Keratinocyte (primary cell): Measurements from ENCODE around the gene MSRB1.

Experiments
- CTCF ChIP-seq, 3 experiments: IDR thresholded peaks in 1 of 3; conservative IDR thresholded peaks in 1 of 3; optimal IDR thresholded peaks in 1 of 3; 2 replicates in 2 of 3; 3 replicates in 1 of 3; pipeline versions ENCODE3 to v1.5.1; 2011; ENCODE audit warnings: low read length in 3 of 3, mild to moderate bottlenecking in 3 of 3, moderate library complexity in 2 of 3, control low read depth in 1 of 3, inconsistent platforms in 1 of 3; ENCODE audit not compliant: insufficient read depth in 2 of 3; ENCODE audit errors: extremely low read depth in 1 of 3
- EZH2 ChIP-seq: IDR thresholded peaks from one replicate; pipeline ENCODE4 v1.6.1; 2012; ENCODE audit warnings: inconsistent platforms, mild to moderate bottlenecking, low read length, moderate library complexity

- TF ChIP-seq CTCF (optimal IDR thresholded peaks at IDR 0.05 in 1 of 3, IDR thresholded peaks at IDR 0.05 in 1 of 3, conservative IDR thresholded peaks at IDR 0.05 in 1 of 3; ENCODE audit: extremely low read depth in 1 of 3, insufficient read depth in 2 of 3, low read length in 3 of 3), result no peak
- TF ChIP-seq EZH2, result no peak
Observed at GRCh38 chr16:1936945-1937479, 6.0 kb downstream of the MSRB1 start.
